GM18505 (cell line): ENCODE measurements around the gene HELZ.
A peak's percentile ranks its signal among the peaks of the same experiment; 100 is the strongest.
"Not testable (repeated sequence)": the region's sequence is repeated elsewhere in the genome, so short reads cannot be mapped to it uniquely, and the experiment has no call there.

Source experiments
- ATAC-seq: cut with Tn5 transposase; IDR thresholded peaks from one replicate; pipeline ENCODE4 v1.9.1; 2021; ENCODE audit not compliant: unreplicated experiment
- POLR2A ChIP-seq: IDR thresholded peaks from 4 replicates; pipeline ENCODE4 v1.6.1; 2011; ENCODE audit warnings: borderline replicate concordance; ENCODE audit not compliant: insufficient read depth, insufficient read length; ENCODE audit errors: extremely low read depth

The HELZ gene

GRCh38 chr17:67041531-67041930 lies 203.5 kb downstream of the HELZ start:
- no peak for TF ChIP-seq POLR2A
- ATAC-seq, result no peak

- not testable (repeated sequence) for ATAC-seq
These were observed 203.9 kb downstream of the HELZ start for GRCh38 chr17:67041119-67041518.

GRCh38 chr17:67040652-67041051 lies 204.3 kb downstream of the HELZ start:
- no peak for TF ChIP-seq POLR2A
- ATAC-seq, result no peak

- no peak for ATAC-seq
- no peak for TF ChIP-seq POLR2A
These were observed 206.1 kb downstream of the HELZ start for GRCh38 chr17:67038861-67039365.

- TF ChIP-seq POLR2A, result no peak
- ATAC-seq, result peak; percentile 59
These were observed 209.6 kb downstream of the HELZ start for GRCh38 chr17:67035131-67036083.

- no peak for ATAC-seq
- TF ChIP-seq POLR2A, result no peak
These were observed 211.4 kb downstream of the HELZ start for GRCh38 chr17:67033613-67034012.

- no peak for ATAC-seq
- no peak for TF ChIP-seq POLR2A
These were observed 212.0 kb downstream of the HELZ start for GRCh38 chr17:67032985-67033384.

- TF ChIP-seq POLR2A, result no peak
- no peak for ATAC-seq
These were observed 212.6 kb downstream of the HELZ start for GRCh38 chr17:67032382-67032781.

- ATAC-seq, result no peak
- TF ChIP-seq POLR2A, result no peak
These were observed 214.4 kb downstream of the HELZ start for GRCh38 chr17:67030641-67031040.

- no peak for TF ChIP-seq POLR2A
- ATAC-seq, result no peak
These were observed 217.9 kb downstream of the HELZ start for GRCh38 chr17:67027031-67027628.

GRCh38 chr17:67026341-67026740 lies 218.7 kb downstream of the HELZ start:
- ATAC-seq, result no peak
- no peak for TF ChIP-seq POLR2A

GRCh38 chr17:67025216-67025792 lies 219.7 kb downstream of the HELZ start:
- ATAC-seq, result no peak
- no peak for TF ChIP-seq POLR2A

GRCh38 chr17:67024736-67025135 lies 220.3 kb downstream of the HELZ start:
- no peak for ATAC-seq
- no peak for TF ChIP-seq POLR2A

GRCh38 chr17:67022451-67022810 lies 222.6 kb downstream of the HELZ start:
- no peak for ATAC-seq
- TF ChIP-seq POLR2A, result no peak
